Lower lobe of right lung (tissue), 2 donors: ENCODE measurements around the gene PDGFC. TPM values are rescaled to one million over a fixed set of nuclear protein-coding genes. Genes with fewer than 3 reads are reported as not detected.
A peak's percentile ranks its signal among the peaks of the same experiment; 100 is the strongest.

Experiments used
- ATAC-seq, 2 donors: fragments of 200-7000 bp; cut with Tn5 transposase; one replicate each; pipeline ENCODE4 v1.9.1; 2020 to 2022; ENCODE audit warnings: mild to moderate bottlenecking in 2 of 2, moderate library complexity in 2 of 2
- DNase-seq: peaks from one replicate; pipeline ENCODE4 v3.0.0-alpha.2; 2020
- H3K27ac ChIP-seq: fragments of 200-600 bp; one replicate; pipeline ENCODE4 v1.8.0; 2022
- H3K27me3 ChIP-seq: fragments of 200-600 bp; one replicate; pipeline ENCODE4 v1.8.0; 2022; ENCODE audit warnings: low read depth
- H3K36me3 ChIP-seq: fragments of 200-600 bp; one replicate; pipeline ENCODE4 v1.8.0; 2022; ENCODE audit warnings: mild to moderate bottlenecking
- H3K4me1 ChIP-seq: fragments of 200-600 bp; one replicate; pipeline ENCODE4 v1.8.0; 2022
- H3K4me3 ChIP-seq: fragments of 200-600 bp; one replicate; pipeline ENCODE4 v1.8.0; 2022; ENCODE audit warnings: mild to moderate bottlenecking
- H3K9me3 ChIP-seq: fragments of 200-600 bp; one replicate; pipeline ENCODE4 v1.8.0; 2022
- intact Hi-C: fragments of 100-400 bp; cut with DNase I; formaldehyde crosslinking; loops from one replicate; pipeline ENCODE4 v1.11.0; 2022
- total RNA-seq: library from RNA; stranded (reverse); fragmentation: NEBNext Ultra II Directional; extraction: Animal tissue kit (Norgen Biotek cat#: 25700); gene quantifications from one replicate; pipeline ENCODE4 v1.2.1, GENCODE V29; 2021
- TF ChIP-seq, protein P1 (sequence below): fragments of 200-600 bp; IDR thresholded peaks from one replicate; pipeline ENCODE4 v1.8.0; 2022; ENCODE audit warnings: antibody characterized with exemption, mild to moderate bottlenecking
- donor health status: DM: no; HTN: yes; CAD: no; lungs with severe emphysema.

Gene PDGFC
- total RNA-seq, 1 donor from 2014 or later, result 30.6 TPM

DNA sequence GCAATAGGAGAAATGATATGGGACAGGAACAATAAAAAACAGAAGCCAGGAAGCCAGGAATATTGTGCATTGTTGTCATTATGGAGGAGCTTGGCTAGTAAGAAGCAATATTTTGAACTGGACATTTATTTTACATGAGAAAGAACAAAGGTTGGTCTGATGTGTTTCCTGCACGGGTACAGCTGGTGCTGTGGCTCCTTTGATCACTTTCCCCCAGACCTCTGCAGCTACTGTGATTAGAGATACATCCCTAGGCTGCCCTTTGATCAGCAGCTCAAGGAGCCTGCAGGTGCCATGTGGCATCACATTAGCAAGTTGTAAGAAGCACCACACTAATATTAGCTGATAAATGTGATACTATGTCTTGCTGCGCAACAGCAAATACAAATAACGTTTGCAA, 2.5 kb downstream of the PDGFC start:
- ATAC-seq (no peak), DNase-seq (no peak)
- H3K4me1 ChIP-seq, result peaks cover 38% of the 10 kb centered on the region
- H3K4me3 ChIP-seq, result peak overlapping the region; percentile 64
- H3K27me3 ChIP-seq, result no peaks in the 10 kb centered on the region
- H3K9me3 ChIP-seq, result no peaks in the 10 kb centered on the region
- H3K36me3 ChIP-seq, result no peaks in the 10 kb centered on the region
- TF ChIP-seq, protein P1, sequence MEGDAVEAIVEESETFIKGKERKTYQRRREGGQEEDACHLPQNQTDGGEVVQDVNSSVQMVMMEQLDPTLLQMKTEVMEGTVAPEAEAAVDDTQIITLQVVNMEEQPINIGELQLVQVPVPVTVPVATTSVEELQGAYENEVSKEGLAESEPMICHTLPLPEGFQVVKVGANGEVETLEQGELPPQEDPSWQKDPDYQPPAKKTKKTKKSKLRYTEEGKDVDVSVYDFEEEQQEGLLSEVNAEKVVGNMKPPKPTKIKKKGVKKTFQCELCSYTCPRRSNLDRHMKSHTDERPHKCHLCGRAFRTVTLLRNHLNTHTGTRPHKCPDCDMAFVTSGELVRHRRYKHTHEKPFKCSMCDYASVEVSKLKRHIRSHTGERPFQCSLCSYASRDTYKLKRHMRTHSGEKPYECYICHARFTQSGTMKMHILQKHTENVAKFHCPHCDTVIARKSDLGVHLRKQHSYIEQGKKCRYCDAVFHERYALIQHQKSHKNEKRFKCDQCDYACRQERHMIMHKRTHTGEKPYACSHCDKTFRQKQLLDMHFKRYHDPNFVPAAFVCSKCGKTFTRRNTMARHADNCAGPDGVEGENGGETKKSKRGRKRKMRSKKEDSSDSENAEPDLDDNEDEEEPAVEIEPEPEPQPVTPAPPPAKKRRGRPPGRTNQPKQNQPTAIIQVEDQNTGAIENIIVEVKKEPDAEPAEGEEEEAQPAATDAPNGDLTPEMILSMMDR, result no peak
- intact Hi-C loops, result no loop called here
- H3K27ac ChIP-seq, result peak overlapping the region; percentile 20

DNA sequence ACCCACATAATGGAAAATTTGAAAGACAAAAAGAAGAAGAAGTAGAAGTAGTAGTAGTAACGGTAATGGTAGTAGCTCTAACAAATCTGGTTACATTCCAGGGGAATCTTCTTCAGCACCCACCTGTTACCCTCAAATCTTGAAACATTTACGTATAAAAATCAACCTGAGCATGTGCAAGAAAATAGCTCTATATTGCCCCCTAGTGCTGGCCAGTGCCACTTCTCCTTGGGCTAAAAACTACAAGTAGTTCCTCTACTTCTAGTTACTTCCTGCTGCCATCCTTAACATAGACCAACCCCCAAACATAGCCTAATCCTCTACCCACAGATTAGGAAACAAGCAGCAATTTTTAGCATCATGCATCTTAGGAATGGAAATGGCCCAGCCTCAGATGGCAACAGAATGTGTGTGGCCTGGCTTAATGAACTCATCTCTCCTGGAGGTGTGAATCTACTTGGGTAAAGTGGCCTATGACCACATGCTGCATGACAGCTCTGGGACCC, 3.1 kb downstream of the PDGFC start:
- peak; percentile 58 for DNase-seq
- H3K9me3 ChIP-seq, result no peaks in the 10 kb centered on the region
- peak overlapping the region; percentile 20 for H3K27ac ChIP-seq
- H3K36me3 ChIP-seq, result no peaks in the 10 kb centered on the region
- TF ChIP-seq, protein P1, result peak; percentile 84
- peak overlapping the region; percentile 64 for H3K4me3 ChIP-seq
- intact Hi-C loops, result no loop called here
- peak; percentile 46 to 68 for ATAC-seq
- H3K27me3 ChIP-seq, result no peaks in the 10 kb centered on the region
- peaks cover 38% of the 10 kb centered on the region for H3K4me1 ChIP-seq

DNA sequence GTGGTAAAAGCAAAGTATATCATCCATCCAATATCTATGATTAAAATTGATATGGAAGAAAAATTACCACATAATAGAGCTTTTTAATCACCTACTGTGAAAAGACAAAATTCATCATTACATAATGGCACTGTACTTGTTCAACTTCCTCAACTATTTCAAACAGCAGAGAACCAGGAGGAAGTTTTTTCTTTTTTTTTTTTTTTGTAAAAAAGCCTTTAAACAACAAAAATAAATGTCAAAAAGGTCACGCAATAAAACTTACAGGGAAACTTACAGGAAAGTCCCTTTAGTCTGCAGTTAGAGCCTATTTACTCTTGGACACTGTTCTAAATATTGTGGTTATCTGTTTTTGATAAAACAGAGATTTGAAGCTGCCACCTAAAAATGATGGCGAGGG, 4.8 kb downstream of the PDGFC start:
- TF ChIP-seq, protein P1, result no peak
- ATAC-seq (no peak), DNase-seq (no peak)
- no peak overlapping the region for H3K4me3 ChIP-seq
- H3K4me1 ChIP-seq, result peaks cover 29% of the 10 kb centered on the region
- H3K36me3 ChIP-seq, result no peaks in the 10 kb centered on the region
- no peaks in the 10 kb centered on the region for H3K27me3 ChIP-seq
- no peak overlapping the region for H3K27ac ChIP-seq
- intact Hi-C loops, result no loop called here
- H3K9me3 ChIP-seq, result no peaks in the 10 kb centered on the region

DNA sequence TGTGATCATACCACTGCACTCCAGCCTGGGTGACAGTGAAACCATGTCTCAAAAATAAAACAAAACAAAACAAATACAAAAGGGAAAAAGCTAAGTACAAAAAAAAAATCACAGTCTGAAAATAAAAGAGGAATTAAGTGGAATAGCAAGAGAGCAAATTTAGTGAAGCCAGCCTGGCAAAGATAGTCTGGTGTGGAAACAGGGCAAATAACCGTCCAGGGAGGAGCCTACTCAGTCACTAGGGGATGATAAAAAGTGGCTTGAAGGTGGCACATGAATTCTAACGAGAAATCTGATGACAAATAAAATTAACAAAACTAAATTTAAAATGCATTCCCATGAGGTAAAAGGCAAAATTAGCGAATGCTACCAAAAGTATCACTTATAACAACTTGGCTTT, 8.2 kb downstream of the PDGFC start:
- Histone ChIP-seq H3K36me3 (no peaks in the 10 kb centered on the region), H3K27me3 (no peaks in the 10 kb centered on the region), H3K27ac (no peak overlapping the region), H3K9me3 (no peaks in the 10 kb centered on the region), H3K4me1 (peaks cover 13% of the 10 kb centered on the region), H3K4me3 (no peak overlapping the region)
- TF ChIP-seq, protein P1, result no peak
- DNase-seq (no peak), ATAC-seq (no peak)
- intact Hi-C loops, result no loop called here

DNA sequence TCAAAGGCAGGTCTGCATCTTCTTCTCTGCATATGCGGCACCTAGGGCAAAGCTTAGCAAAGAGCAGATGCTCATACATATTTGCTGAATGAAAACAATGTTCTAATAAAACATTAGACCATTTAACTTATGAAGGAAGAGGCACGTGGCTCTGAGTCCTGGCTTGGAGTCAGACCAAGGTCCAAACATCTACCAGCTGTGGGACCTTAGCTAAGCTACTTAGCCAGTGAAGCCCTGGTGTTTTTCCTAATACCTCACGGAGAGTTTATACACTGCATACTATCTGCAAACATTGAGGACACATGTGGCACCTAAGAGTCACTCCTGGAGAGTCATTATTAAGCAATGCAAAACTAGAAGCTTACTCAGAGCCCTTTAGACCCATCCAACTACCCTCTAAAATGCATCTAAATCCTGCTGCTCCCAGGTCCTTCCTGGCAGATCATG, 9.0 kb downstream of the PDGFC start:
- Histone ChIP-seq H3K9me3 (no peaks in the 10 kb centered on the region), H3K27ac (no peak overlapping the region), H3K36me3 (no peaks in the 10 kb centered on the region), H3K27me3 (no peaks in the 10 kb centered on the region), H3K4me3 (no peak overlapping the region), H3K4me1 (peaks cover 13% of the 10 kb centered on the region)
- ATAC-seq (peak; percentile 52 to 54), DNase-seq (no peak)
- TF ChIP-seq, protein P1, result no peak
- intact Hi-C loops, result no loop called here

DNA sequence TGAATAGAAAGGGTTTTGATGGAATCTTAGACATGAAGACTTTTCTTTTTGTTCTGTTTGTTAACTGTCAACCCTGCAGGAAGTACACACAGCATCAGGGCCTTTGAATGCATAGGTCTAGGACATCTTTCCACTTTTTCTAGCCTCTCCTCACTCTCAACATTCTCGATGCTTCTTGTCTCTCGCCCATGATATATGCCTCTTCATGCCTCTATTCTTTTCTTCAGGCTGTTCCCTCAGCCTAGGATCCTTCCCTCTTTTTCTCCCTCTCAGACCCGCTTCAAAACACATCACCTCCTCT, 9.6 kb downstream of the PDGFC start:
- Histone ChIP-seq H3K4me3 (no peak overlapping the region), H3K27me3 (no peaks in the 10 kb centered on the region), H3K4me1 (peaks cover 19% of the 10 kb centered on the region), H3K36me3 (no peaks in the 10 kb centered on the region), H3K9me3 (no peaks in the 10 kb centered on the region), H3K27ac (no peak overlapping the region)
- DNase-seq, result no peak
- ATAC-seq, result no peak
- intact Hi-C loops, result no loop called here
- TF ChIP-seq, protein P1, result no peak
